Transverse colon (tissue), 4 donors: ENCODE results near the gene CFAP299. TPM values are rescaled to one million over a fixed set of nuclear protein-coding genes. Genes with fewer than 3 reads are reported as not detected.

Experiments
- DNase-seq: peaks from one replicate; pipeline ENCODE4 v3.0.0-alpha.2; 2019
- H3K27ac ChIP-seq, 4 donors: fragments of 200-600 bp; sonication (generic); 2 replicates each; pipeline ENCODE4 v1.5.1; 2016 to 2018; ENCODE audit warnings: inconsistent platforms in 4 of 4
- H3K27me3 ChIP-seq: fragments of 200-600 bp; sonication (generic); 2 replicates; pipeline ENCODE4 v1.5.1; 2017; ENCODE audit warnings: inconsistent platforms
- H3K36me3 ChIP-seq, 4 donors: fragments of 200-600 bp; sonication (generic); 2 replicates each; pipeline ENCODE4 v1.5.1; 2017 to 2019; ENCODE audit warnings: inconsistent platforms in 4 of 4
- H3K4me1 ChIP-seq, 4 donors: fragments of 200-600 bp; sonication (generic); 2 replicates each; pipeline ENCODE4 v1.5.1; 2017 to 2020; ENCODE audit warnings: inconsistent platforms in 4 of 4
- H3K4me3 ChIP-seq, 4 donors: fragments of 200-600 bp; sonication (generic); 1 replicate in 1 of 4; 2 replicates in 3 of 4; pipeline versions ENCODE4 v1.5.1 to v1.6.1; 2017 to 2019; ENCODE audit warnings: inconsistent platforms in 4 of 4
- H3K9me3 ChIP-seq, 2 donors: fragments of 200-600 bp; sonication (generic); 2 replicates each; pipeline ENCODE4 v1.5.1; 2017 to 2019; ENCODE audit warnings: inconsistent platforms in 2 of 2
- CTCF ChIP-seq, 5 experiments: fragments of 200-600 bp in 3 of 5; fragments of 450-650 bp in 2 of 5; sonication (generic) in 3 of 5; IDR thresholded peaks; 1 replicate in 2 of 5; 2 replicates in 3 of 5; pipeline ENCODE4 v1.5.1; 2016 to 2017; ENCODE audit warnings: antibody characterized with exemption in 5 of 5, inconsistent platforms in 3 of 5, mild to moderate bottlenecking in 2 of 5, moderate library complexity in 1 of 5
- EP300 ChIP-seq: sonication (generic); formaldehyde crosslinking; IDR thresholded peaks from one replicate; pipeline ENCODE4 v1.6.1; 2017; ENCODE audit warnings: antibody characterized with exemption, low read depth
- POLR2A ChIP-seq: fragments of 450-650 bp; IDR thresholded peaks from one replicate; pipeline ENCODE4 v1.6.1; 2016; ENCODE audit warnings: antibody characterized with exemption, mild to moderate bottlenecking, moderate library complexity
- POLR2AphosphoS5 ChIP-seq, 3 donors: sonication (generic); formaldehyde crosslinking; IDR thresholded peaks; one replicate each; pipeline ENCODE4 v1.6.1; 2016; ENCODE audit warnings: antibody characterized with exemption in 3 of 3
- WGBS, 2 donors: methylation state at CpG; one replicate each; pipeline ENCODE4 v1.1.5; 2018; ENCODE audit warnings: low coverage in 1 of 2; 5-methylcytosine and 5-hydroxymethylcytosine counted together
- in situ Hi-C, 4 donors: fragments of 200-750 bp; cut with MboI; loops; one replicate each; pipeline versions ENCODE4 v1.15.0 to v1.15.1; 2017; ENCODE audit warnings: low sequenced_read_pairs in 3 of 4, low pct_ligation_motif_present in 1 of 4, low pct_unique_long_range_greater_than_20kb in 1 of 4
- intact Hi-C: fragments of 100-400 bp; cut with DNase I; formaldehyde crosslinking; loops from one replicate; pipeline ENCODE4 v1.15.1; 2023; ENCODE audit warnings: low total_unique reads
- total RNA-seq, 4 donors: library from RNA; depleted of rRNA; stranded (reverse); fragments of >200 nt; gene quantifications; one replicate each; pipeline ENCODE4 v1.1.0, GENCODE V29; 2016

CFAP299 gene
- total RNA-seq, 4 donors from 2014 or later, result not detected

- no peaks in the 10 kb centered on the region for H3K4me1 ChIP-seq
- no peak overlapping the region for H3K27ac ChIP-seq
- 28 to 44% methylated on average over 1 of the region's 1 CpG for WGBS, 2 donors
- DNase-seq, result no peak
- H3K4me3 ChIP-seq, result no peak overlapping the region
- in situ Hi-C loops, result no loop called here
- intact Hi-C loops, result no loop called here
- TF ChIP-seq CTCF (IDR thresholded peaks at IDR 0.05) (no peak), POLR2A (no peak), EP300 (no peak), POLR2AphosphoS5 (IDR thresholded peaks at IDR 0.05) (no peak)
- H3K27me3 ChIP-seq, result no peaks in the 10 kb centered on the region
- H3K9me3 ChIP-seq, result no peaks in the 10 kb centered on the region
- no peaks in the 10 kb centered on the region for H3K36me3 ChIP-seq
Measured at GRCh38 chr4:80803337-80803736, 467.8 kb downstream of the CFAP299 start.

GRCh38 chr4:80806472-80806871, 470.9 kb downstream of the CFAP299 start:
- TF ChIP-seq POLR2AphosphoS5 (IDR thresholded peaks at IDR 0.05) (no peak), POLR2A (no peak), CTCF (IDR thresholded peaks at IDR 0.05) (no peak), EP300 (no peak)
- Histone ChIP-seq H3K4me3 (no peak overlapping the region), H3K36me3 (no peaks in the 10 kb centered on the region), H3K27ac (no peak overlapping the region), H3K4me1 (no peaks in the 10 kb centered on the region), H3K9me3 (no peaks in the 10 kb centered on the region), H3K27me3 (no peaks in the 10 kb centered on the region)
- DNase-seq, result no peak
- in situ Hi-C loops, result no loop called here
- WGBS, 2 donors, result 67 to 74% methylated on average over 1 of the region's 1 CpG
- intact Hi-C loops, result no loop called here

- Histone ChIP-seq H3K27ac (no peak overlapping the region), H3K4me3 (no peak overlapping the region), H3K9me3 (no peaks in the 10 kb centered on the region), H3K36me3 (no peaks in the 10 kb centered on the region), H3K4me1 (no peaks in the 10 kb centered on the region), H3K27me3 (no peaks in the 10 kb centered on the region)
- 67 to 71% methylated on average over 2 of the region's 2 CpGs for WGBS, 2 donors
- intact Hi-C loops, result no loop called here
- TF ChIP-seq CTCF (IDR thresholded peaks at IDR 0.05) (no peak), POLR2A (no peak), POLR2AphosphoS5 (IDR thresholded peaks at IDR 0.05) (no peak), EP300 (no peak)
- in situ Hi-C loops, result no loop called here
- no peak for DNase-seq
Measured at GRCh38 chr4:80809039-80809729, 473.7 kb downstream of the CFAP299 start.

- WGBS, 2 donors, result 62 to 71% methylated on average over 2 to 3 of the region's 3 CpGs
- H3K27me3 ChIP-seq, result no peaks in the 10 kb centered on the region
- in situ Hi-C loops, result no loop called here
- no peak for DNase-seq
- intact Hi-C loops, result no loop called here
- TF ChIP-seq CTCF (IDR thresholded peaks at IDR 0.05) (no peak), POLR2A (no peak), EP300 (no peak), POLR2AphosphoS5 (IDR thresholded peaks at IDR 0.05) (no peak)
- H3K4me1 ChIP-seq, result no peaks in the 10 kb centered on the region
- H3K9me3 ChIP-seq, result no peaks in the 10 kb centered on the region
- no peak overlapping the region for H3K27ac ChIP-seq
- no peaks in the 10 kb centered on the region for H3K36me3 ChIP-seq
- no peak overlapping the region for H3K4me3 ChIP-seq
Measured at GRCh38 chr4:80811406-80811805, 475.9 kb downstream of the CFAP299 start.
